GM21526 (cell line): ENCODE data around the gene LRRC8B.
"Not testable (repeated sequence)": the region's sequence is repeated elsewhere in the genome, so short reads cannot be mapped to it uniquely, and the experiment has no call there.

ENCODE experiments used
- ATAC-seq: cut with Tn5 transposase; IDR thresholded peaks from one replicate; pipeline ENCODE4 v1.9.1; 2021; ENCODE audit warnings: moderate library complexity; ENCODE audit not compliant: unreplicated experiment, low FRiP score

LRRC8B gene

GRCh38 chr1:89523572-89524368 lies 859 bp upstream of the LRRC8B start:
- peak; percentile 35 for ATAC-seq

GRCh38 chr1:89525169-89525855 lies 683 bp downstream of the LRRC8B start:
- peak; percentile 25 for ATAC-seq

GRCh38 chr1:89527256-89527655 lies 2.6 kb downstream of the LRRC8B start:
- no peak for ATAC-seq

GRCh38 chr1:89527750-89528381 lies 3.2 kb downstream of the LRRC8B start:
- ATAC-seq = no peak

GRCh38 chr1:89528382-89528780 lies 3.8 kb downstream of the LRRC8B start:
- no peak for ATAC-seq

GRCh38 chr1:89529196-89529595 lies 4.6 kb downstream of the LRRC8B start:
- no peak for ATAC-seq

- ATAC-seq = no peak
Observed at GRCh38 chr1:89530444-89531089, 5.9 kb downstream of the LRRC8B start.

- no peak for ATAC-seq
Observed at GRCh38 chr1:89531480-89532139, 7.0 kb downstream of the LRRC8B start.

GRCh38 chr1:89532228-89532627 lies 7.6 kb downstream of the LRRC8B start:
- ATAC-seq = no peak

GRCh38 chr1:89532866-89533265 lies 8.2 kb downstream of the LRRC8B start:
- ATAC-seq = no peak

- no peak for ATAC-seq
Observed at GRCh38 chr1:89535537-89535936, 10.9 kb downstream of the LRRC8B start.

GRCh38 chr1:89536555-89537341 lies 12.1 kb downstream of the LRRC8B start:
- ATAC-seq = no peak

GRCh38 chr1:89538361-89538760 lies 13.7 kb downstream of the LRRC8B start:
- no peak for ATAC-seq

GRCh38 chr1:89539128-89539527 lies 14.5 kb downstream of the LRRC8B start:
- ATAC-seq = no peak

- ATAC-seq = no peak
Observed at GRCh38 chr1:89540406-89540970, 15.9 kb downstream of the LRRC8B start.

- ATAC-seq = no peak
Observed at GRCh38 chr1:89542345-89542744, 17.7 kb downstream of the LRRC8B start.

GRCh38 chr1:89543632-89544031 lies 19.0 kb downstream of the LRRC8B start:
- ATAC-seq = not testable (repeated sequence)

GRCh38 chr1:89545264-89546038 lies 20.8 kb downstream of the LRRC8B start:
- ATAC-seq = no peak
